Left colon (tissue), 2 donors: ENCODE results near the gene NIM1K. TPM values are rescaled to one million over a fixed set of nuclear protein-coding genes. Genes with fewer than 3 reads are reported as not detected.

Source experiments
- total RNA-seq, 2 donors: library from RNA; stranded (reverse); fragmentation: NEBNext Ultra II Directional; extraction: Animal tissue kit (Norgen Biotek cat#: 25700); gene quantifications; one replicate each; pipeline ENCODE4 v1.2.1, GENCODE V29; 2021
- donor health status: DM: no; HTN: no; CAD: no.
- donor health status: DM: yes; HTN: yes; CAD: no.

The NIM1K gene
- total RNA-seq, 2 donors from 2014 or later, result 0.20 to 0.34 TPM

Other genes starting within 250 kb of the NIM1K start
- 1 to 10 TPM; 1.0 to 1.3 TPM for gene ANXA2R, start 151.9 kb upstream of the NIM1K start, total RNA-seq
- gene ZNF131, start 71.3 kb upstream of the NIM1K start, total RNA-seq, result 10 to 100 TPM; 21.4 to 26.7 TPM
- 100 to 1,000 TPM; 153 to 377 TPM for gene HMGCS1, start 121.2 kb downstream of the NIM1K start, total RNA-seq
- gene CCL28, start 220.2 kb downstream of the NIM1K start, total RNA-seq, result 100 to 1,000 TPM in 1 of 2 donors, 10 to 100 TPM in 1; 97.0 to 144 TPM